Heart right ventricle (tissue), 16 donors: ENCODE results near the gene RRM1. TPM values are rescaled to one million over a fixed set of nuclear protein-coding genes. Genes with fewer than 3 reads are reported as not detected.

Source experiments
- ATAC-seq, 8 donors: fragments of 200-7000 bp; cut with Tn5 transposase; one replicate each; pipeline ENCODE4 v1.9.1; 2020; ENCODE audit warnings: mild to moderate bottlenecking in 8 of 8, moderate library complexity in 8 of 8, moderate number of reproducible peaks in 1 of 8
- DNase-seq, 2 donors: peaks; one replicate each; pipeline ENCODE4 v3.0.0-alpha.2; 2020
- H3K27ac ChIP-seq, 10 donors: fragments of 200-600 bp; sonication (generic) in 2 of 10; one replicate each; pipeline versions ENCODE4 v1.5.0 to v1.8.0; 2020 to 2022; ENCODE audit warnings: mild to moderate bottlenecking in 3 of 10
- H3K27me3 ChIP-seq, 7 donors: fragments of 200-600 bp; one replicate each; pipeline ENCODE4 v1.8.0; 2021 to 2022; ENCODE audit warnings: mild to moderate bottlenecking in 2 of 7
- H3K36me3 ChIP-seq, 9 donors: fragments of 200-600 bp; sonication (generic) in 1 of 9; one replicate each; pipeline versions ENCODE4 v1.5.0 to v1.8.0; 2020 to 2022; ENCODE audit warnings: mild to moderate bottlenecking in 2 of 9
- H3K4me1 ChIP-seq, 9 donors: fragments of 200-600 bp; sonication (generic) in 1 of 9; one replicate each; pipeline versions ENCODE4 v1.5.0 to v1.8.0; 2020 to 2022; ENCODE audit warnings: mild to moderate bottlenecking in 4 of 9
- H3K4me3 ChIP-seq, 10 donors: fragments of 200-600 bp; sonication (generic) in 2 of 10; one replicate each; pipeline versions ENCODE4 v1.5.0 to v1.8.0; 2020 to 2022; ENCODE audit warnings: mild to moderate bottlenecking in 7 of 10, moderate library complexity in 2 of 10
- H3K9me3 ChIP-seq, 11 donors: fragments of 200-600 bp in 10 of 11; sonication (generic) in 2 of 11; one replicate each; pipeline versions ENCODE4 v1.5.0 to v1.8.0; 2013 to 2022; ENCODE audit warnings: mild to moderate bottlenecking in 2 of 11, control low read depth in 1 of 11, moderate library complexity in 1 of 11
- WGBS, 2 donors: extraction: QIAGEN DNeasy Blood & Tissue Kit; methylation state at CpG; one replicate each; pipeline ENCODE4 v1.1.7; 2013; ENCODE audit warnings: inconsistent platforms in 1 of 2; 5-methylcytosine and 5-hydroxymethylcytosine counted together
- intact Hi-C, 10 donors: fragments of 100-400 bp; cut with DNase I; formaldehyde crosslinking; loops; one replicate each; pipeline versions ENCODE4 v1.11.1 to v1.14.2; 2022
- polyA plus RNA-seq, 2 donors: library from polyadenylated mRNA; stranded (reverse); fragments of 200-250 nt; gene quantifications; one replicate each; pipeline ENCODE4 v1.2.3, GENCODE V29; 2013
- total RNA-seq, 10 donors: library from RNA; stranded (reverse); fragmentation: NEBNext Ultra II Directional in 3 of 10; extraction: Animal tissue kit (Norgen Biotek cat#: 25700) in 3 of 10; gene quantifications; one replicate each; pipeline versions ENCODE4 v1.2.1 to v1.2.4, GENCODE V29; 2021 to 2023
- TF ChIP-seq, protein P1 (sequence below), 9 donors: fragments of 200-600 bp; sonication (generic) in 2 of 9; IDR thresholded peaks; one replicate each; pipeline versions ENCODE4 v1.5.0 to v1.8.0; 2021 to 2022; ENCODE audit warnings: antibody characterized with exemption in 9 of 9, mild to moderate bottlenecking in 5 of 9, moderate library complexity in 1 of 9
- donor health status: Arrhythmogenic right ventricular cardiomyopathy.
- donor health status: ischemic (EF 13 %, LVEDD 7.1; RV severe dilation, severe dysfunction).
- donor health status: healthy with polysubstance abuse.
- donor health status: DM: no; HTN: yes; CAD: no.
- donor health status: DM: no; HTN: no; CAD: no.
- donor health status: ischemic (EF 25% LVEDD 6.9; RV normal size, moderate dysfunction).
- donor health status: ischemic (EF 25% LVEDD 5.7; RV mildly dilated, moderate dysfunction).
- donor health status: healthy.
- donor health status: DM: yes; HTN: yes; CAD: no.
- donor health status: Ischemic cardiomyopathy.
- donor health status: ischemic (EF 35%, LVEDD 5.7; RV mildly dilated, moderate dysfunction).
- donor health status: nonischemic (EF 11% LVEDD 7.7; RV severe dilation, severe dysfunction).
- donor health status: DM: yes; HTN: yes; CAD: no.
- donor health status: PGD.
- donor health status: ischemic (EF 29% LVEDD 5.4; RV normal size, mild dysfunction).
- donor health status: nonischemic (EF 23%, LVEDD 6.1; RV moderate dilation, normal function).

RRM1 gene
- total and polyA plus RNA-seq, 12 donors, result 3.7 to 36.6 (median 27.7) TPM

DNA sequence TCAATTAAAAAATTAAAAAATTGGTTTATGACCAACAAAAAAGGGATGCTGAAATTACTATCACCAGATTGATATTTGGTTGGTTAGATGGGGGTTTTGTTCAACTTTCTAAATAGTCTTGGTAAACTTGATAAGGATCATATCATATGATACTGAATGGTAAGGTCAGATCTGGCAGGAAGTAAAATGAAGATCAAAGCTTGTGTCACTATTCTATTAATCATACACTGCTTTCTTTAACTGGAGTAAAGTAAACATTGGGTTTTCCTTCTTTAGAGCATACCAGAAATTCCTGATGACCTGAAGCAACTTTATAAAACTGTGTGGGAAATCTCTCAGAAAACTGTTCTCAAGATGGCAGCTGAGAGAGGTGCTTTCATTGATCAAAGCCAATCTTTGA is 40.2 kb downstream of the RRM1 start:
- TF ChIP-seq, protein P1, sequence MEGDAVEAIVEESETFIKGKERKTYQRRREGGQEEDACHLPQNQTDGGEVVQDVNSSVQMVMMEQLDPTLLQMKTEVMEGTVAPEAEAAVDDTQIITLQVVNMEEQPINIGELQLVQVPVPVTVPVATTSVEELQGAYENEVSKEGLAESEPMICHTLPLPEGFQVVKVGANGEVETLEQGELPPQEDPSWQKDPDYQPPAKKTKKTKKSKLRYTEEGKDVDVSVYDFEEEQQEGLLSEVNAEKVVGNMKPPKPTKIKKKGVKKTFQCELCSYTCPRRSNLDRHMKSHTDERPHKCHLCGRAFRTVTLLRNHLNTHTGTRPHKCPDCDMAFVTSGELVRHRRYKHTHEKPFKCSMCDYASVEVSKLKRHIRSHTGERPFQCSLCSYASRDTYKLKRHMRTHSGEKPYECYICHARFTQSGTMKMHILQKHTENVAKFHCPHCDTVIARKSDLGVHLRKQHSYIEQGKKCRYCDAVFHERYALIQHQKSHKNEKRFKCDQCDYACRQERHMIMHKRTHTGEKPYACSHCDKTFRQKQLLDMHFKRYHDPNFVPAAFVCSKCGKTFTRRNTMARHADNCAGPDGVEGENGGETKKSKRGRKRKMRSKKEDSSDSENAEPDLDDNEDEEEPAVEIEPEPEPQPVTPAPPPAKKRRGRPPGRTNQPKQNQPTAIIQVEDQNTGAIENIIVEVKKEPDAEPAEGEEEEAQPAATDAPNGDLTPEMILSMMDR (IDR thresholded peaks at IDR 0.05), result no peak
- ATAC-seq (no peak), DNase-seq (no peak)
- intact Hi-C loops, result no loop called here
- Histone ChIP-seq H3K4me1 (no peaks in the 10 kb centered on the region), H3K27ac (no peak overlapping the region), H3K36me3 (peaks cover 0 to 88% (median 29%) of the 10 kb centered on the region in 9 donors), H3K9me3 (peaks cover 0 to 19% (median 4%) of the 10 kb centered on the region in 11 donors), H3K27me3 (no peaks in the 10 kb centered on the region), H3K4me3 (no peak overlapping the region)

DNA sequence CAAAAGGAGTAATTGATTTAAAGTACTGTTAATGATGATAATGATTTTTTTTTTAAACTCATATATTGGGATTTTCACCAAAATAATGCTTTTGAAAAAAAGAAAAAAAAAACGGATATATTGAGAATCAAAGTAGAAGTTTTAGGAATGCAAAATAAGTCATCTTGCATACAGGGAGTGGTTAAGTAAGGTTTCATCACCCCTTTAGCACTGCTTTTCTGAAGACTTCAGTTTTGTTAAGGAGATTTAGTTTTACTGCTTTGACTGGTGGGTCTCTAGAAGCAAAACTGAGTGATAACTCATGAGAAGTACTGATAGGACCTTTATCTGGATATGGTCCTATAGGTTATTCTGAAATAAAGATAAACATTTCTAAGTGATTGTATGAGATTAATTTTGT is 43.9 kb downstream of the RRM1 start:
- no peak for DNase-seq
- no peaks in the 10 kb centered on the region for H3K4me1 ChIP-seq
- H3K27me3 ChIP-seq, result no peaks in the 10 kb centered on the region
- intact Hi-C loops, result no loop called here
- H3K27ac ChIP-seq, result no peak overlapping the region
- no peak for ATAC-seq
- TF ChIP-seq, protein P1 (IDR thresholded peaks at IDR 0.05), result no peak
- H3K9me3 ChIP-seq, result peaks cover 0 to 36% (median 14%) of the 10 kb centered on the region in 11 donors
- peaks cover 0 to 76% (median 45%) of the 10 kb centered on the region in 9 donors for H3K36me3 ChIP-seq
- WGBS, 2 donors, result 100% methylated on average over 1 of the region's 1 CpG
- H3K4me3 ChIP-seq, result no peak overlapping the region

GRCh38 chr11:4140067-4140636 is 45.6 kb downstream of the RRM1 start:
- 99 to 100% methylated on average over 2 of the region's 2 CpGs for WGBS, 2 donors
- ATAC-seq (no peak), DNase-seq (no peak)
- Histone ChIP-seq H3K9me3 (peaks cover 0 to 36% (median 14%) of the 10 kb centered on the region in 11 donors), H3K36me3 (peaks cover 0 to 60% (median 37%) of the 10 kb centered on the region in 9 donors), H3K4me3 (no peak overlapping the region), H3K27me3 (no peaks in the 10 kb centered on the region), H3K27ac (no peak overlapping the region), H3K4me1 (no peaks in the 10 kb centered on the region)
- intact Hi-C loops, result no loop called here
- TF ChIP-seq, protein P1 (IDR thresholded peaks at IDR 0.05), result no peak

GRCh38 chr11:4146070-4146771 is 51.6 kb downstream of the RRM1 start:
- DNase-seq, result no peak
- WGBS, 2 donors, result 76 to 79% methylated on average over 7 of the region's 7 CpGs
- Histone ChIP-seq H3K4me3 (no peak overlapping the region), H3K27ac (no peak overlapping the region), H3K9me3 (peaks cover 0 to 6% (median 0%) of the 10 kb centered on the region in 11 donors), H3K27me3 (no peaks in the 10 kb centered on the region), H3K36me3 (peaks cover 0 to 13% (median 0%) of the 10 kb centered on the region in 9 donors), H3K4me1 (no peaks in the 10 kb centered on the region)
- intact Hi-C loops, result no loop called here
- TF ChIP-seq, protein P1 (IDR thresholded peaks at IDR 0.05), result no peak
- no peak for ATAC-seq
